Activated B cell treated with CpG ODN at 0.5 μM for 24 hours (primary cell): Measurements from ENCODE around the gene SSH2. TPM values are rescaled to one million over a fixed set of nuclear protein-coding genes. Genes with fewer than 3 reads are reported as not detected.

Experiments
- ATAC-seq: fragments of 200-7000 bp; cut with Tn5 transposase; one replicate; pipeline ENCODE4 v1.10.0; 2021; ENCODE audit warnings: low read depth, mild to moderate bottlenecking, moderate library complexity
- CTCF ChIA-PET: fragments of 350-600 bp; sonication (Branson Sonifier 250); formaldehyde crosslinking; loops from one replicate; lab custom pipeline; 2021; ENCODE audit warnings: antibody characterized with exemption; lab: Charles Lee
- POLR2A ChIA-PET: fragments of 350-600 bp; sonication (Branson Sonifier 250); formaldehyde crosslinking; loops from one replicate; lab custom pipeline; 2021; ENCODE audit warnings: antibody characterized with exemption; lab: Charles Lee
- DNase-seq: peaks from one replicate; pipeline ENCODE4 v3.0.0; 2022
- H3K27ac Mint-ChIP-seq: one replicate; pipeline ENCODE4 v1.8.0; 2020; ENCODE audit warnings: mixed read lengths
- H3K27me3 Mint-ChIP-seq: one replicate; pipeline ENCODE4 v1.8.0; 2021; ENCODE audit warnings: mixed read lengths
- H3K36me3 Mint-ChIP-seq: one replicate; pipeline ENCODE4 v1.8.0; 2021; ENCODE audit warnings: low read depth, mixed read lengths
- H3K4me1 Mint-ChIP-seq: one replicate; pipeline ENCODE4 v1.8.0; 2021; ENCODE audit warnings: mixed read lengths
- H3K4me3 Mint-ChIP-seq: one replicate; pipeline ENCODE4 v1.8.0; 2020; ENCODE audit warnings: mild to moderate bottlenecking, mixed read lengths
- H3K9me3 Mint-ChIP-seq: one replicate; pipeline ENCODE4 v1.8.0; 2020; ENCODE audit warnings: mixed read lengths
- CTCF ChIP-seq: fragments of 200-600 bp; IDR thresholded peaks from one replicate; pipeline ENCODE4 v1.8.0; 2022; ENCODE audit warnings: antibody characterized with exemption, mild to moderate bottlenecking
- intact Hi-C: fragments of 100-400 bp; cut with micrococcal nuclease; formaldehyde crosslinking; loops from one replicate; pipeline ENCODE4 v1.15.1; 2024
- total RNA-seq: library from RNA; stranded (reverse); gene quantifications from 2 replicates; pipeline ENCODE4 v1.2.3, GENCODE V29; 2022

Gene SSH2
- total RNA-seq, 1 donor from 2014 or later: 95.7 TPM

DNA sequence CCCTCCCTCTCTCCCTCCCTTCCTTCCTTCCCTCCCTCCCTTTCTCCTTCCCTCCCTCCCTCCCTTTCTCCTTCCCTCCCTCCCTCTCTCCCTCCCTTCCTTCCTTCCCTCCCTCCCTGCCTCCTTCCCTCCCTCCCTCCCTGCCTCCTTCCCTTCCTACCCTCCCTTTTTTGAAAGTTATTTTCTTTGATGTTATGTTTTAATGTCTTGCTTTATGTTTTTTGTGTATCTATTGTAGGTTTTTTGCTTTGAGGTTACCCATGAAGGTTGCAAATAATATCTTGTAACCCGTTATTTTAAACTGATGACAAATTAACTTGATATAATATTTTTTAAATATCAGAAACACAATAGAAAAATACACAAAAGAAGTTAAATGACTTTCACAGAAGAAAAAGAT lies 96.2 kb downstream of the SSH2 start:
- no peak overlapping the region for H3K27ac Mint-ChIP-seq
- H3K4me3 Mint-ChIP-seq: no peak overlapping the region
- ChIA-PET POLR2A (no interaction called here), CTCF (no interaction called here)
- intact Hi-C loops: no loop called here
- no peaks in the 10 kb centered on the region for H3K27me3 Mint-ChIP-seq
- peaks cover 2% of the 10 kb centered on the region for H3K36me3 Mint-ChIP-seq
- ATAC-seq: no peak
- H3K9me3 Mint-ChIP-seq: no peaks in the 10 kb centered on the region
- H3K4me1 Mint-ChIP-seq: peaks cover 20% of the 10 kb centered on the region
- no peak for TF ChIP-seq CTCF
- DNase-seq: no peak

- ATAC-seq (no peak), DNase-seq (no peak)
- ChIA-PET CTCF (no interaction called here), POLR2A (no interaction called here)
- Mint-ChIP-seq H3K27ac (no peak overlapping the region), H3K36me3 (no peaks in the 10 kb centered on the region), H3K4me1 (peaks cover 14% of the 10 kb centered on the region), H3K9me3 (no peaks in the 10 kb centered on the region), H3K4me3 (no peak overlapping the region), H3K27me3 (no peaks in the 10 kb centered on the region)
- no peak for TF ChIP-seq CTCF
- intact Hi-C loops: no loop called here
Measured at GRCh38 chr17:29828676-29829284, 101.2 kb downstream of the SSH2 start.

GRCh38 chr17:29827179-29827578 lies 102.8 kb downstream of the SSH2 start:
- Mint-ChIP-seq H3K36me3 (no peaks in the 10 kb centered on the region), H3K4me3 (no peak overlapping the region), H3K27ac (no peak overlapping the region), H3K9me3 (no peaks in the 10 kb centered on the region), H3K27me3 (no peaks in the 10 kb centered on the region), H3K4me1 (peaks cover 14% of the 10 kb centered on the region)
- TF ChIP-seq CTCF: no peak
- CTCF ChIA-PET: interaction anchor here (1.5 kb wide), 1 partner anchor 18 kb away, joined by 3 read pairs; no protein-coding TSS in a partner anchor
- POLR2A ChIA-PET: interaction anchor here (0.9 kb wide), 1 partner anchor 99 kb away, joined by 3 read pairs; no protein-coding TSS in a partner anchor
- intact Hi-C loops: no loop called here
- DNase-seq (no peak), ATAC-seq (no peak)

GRCh38 chr17:29826114-29826692 lies 103.8 kb downstream of the SSH2 start:
- CTCF ChIA-PET: no interaction called here
- POLR2A ChIA-PET: no interaction called here

More at GRCh38 chr17:29826114-29826692, 103.8 kb downstream of the SSH2 start:
- DNase-seq: no peak
- Mint-ChIP-seq H3K27ac (no peak overlapping the region), H3K4me1 (peaks cover 10% of the 10 kb centered on the region), H3K36me3 (no peaks in the 10 kb centered on the region), H3K4me3 (no peak overlapping the region), H3K27me3 (no peaks in the 10 kb centered on the region), H3K9me3 (no peaks in the 10 kb centered on the region)
- intact Hi-C loops: no loop called here
- no peak for ATAC-seq
- no peak for TF ChIP-seq CTCF
